ENCODE measurements around the gene DNASE1L2.

- no peak for TF ChIP-seq POLR2A (IDR thresholded peaks at IDR 0.05; ENCODE audit: low read depth, low read length)
- no peak for TF ChIP-seq POLR2AphosphoS5 (IDR thresholded peaks at IDR 0.05; ENCODE audit: low read depth, low read length)
- no peak for TF ChIP-seq TAF1 (IDR thresholded peaks at IDR 0.05; ENCODE audit: borderline replicate concordance, low read depth, low read length)
Observed at GRCh38 chr16:2196981-2197511, 39.2 kb upstream of the DNASE1L2 start.
